Endothelial cell of umbilical vein (primary cell): Measurements from ENCODE around the gene TTLL12. TPM values are rescaled to one million over a fixed set of nuclear protein-coding genes. Genes with fewer than 3 reads are reported as not detected.
"Not testable (repeated sequence)": the region's sequence is repeated elsewhere in the genome, so short reads cannot be mapped to it uniquely, and the experiment has no call there.

Source experiments
- BruUV-seq: library from RNA; stranded (reverse); fragments of 400-500 nt; replicated peaks from 2 replicates; lab custom pipeline; 2021; lab: Mats Ljungman, UMichigan
- CTCF ChIA-PET: fragments of 300-600, 350-600 bp; sonication (Branson Sonifier 250); formaldehyde crosslinking; loops from one replicate; lab custom pipeline; 2021; ENCODE audit warnings: antibody characterized with exemption, inconsistent platforms; lab: Charles Lee
- POLR2A ChIA-PET: fragments of 300-600, 350-600 bp; sonication (Branson Sonifier 250); formaldehyde crosslinking; loops from one replicate; lab custom pipeline; 2021; ENCODE audit warnings: antibody characterized with exemption, inconsistent platforms; lab: Charles Lee
- DNase-seq: peaks from one replicate; pipeline ENCODE4 v3.0.0-alpha.2; 2011; ENCODE audit warnings: low read depth, low spot score
- FAIRE-seq: peaks from 2 replicates; lab custom pipeline; 2011; peaks lifted over from hg19 to GRCh38; lab: Jason Lieb, UNC
- H2AFZ ChIP-seq: 2 replicates; pipeline ENCODE4 v1.6.0; 2012; ENCODE audit warnings: low read depth, low read length, control low read depth, inconsistent platforms
- H3K27ac ChIP-seq: 2 replicates; pipeline ENCODE4 v1.5.1; 2011; ENCODE audit warnings: low read depth, mild to moderate bottlenecking, control low read depth, low read length, moderate library complexity; ENCODE audit not compliant: insufficient read depth
- H3K27me3 ChIP-seq, 2 experiments: 2 replicates each; pipeline versions ENCODE4 v1.6.0 to v1.6.1; 2011; ENCODE audit warnings: low read length in 2 of 2, mixed read lengths in 1 of 2; ENCODE audit not compliant: control insufficient read depth in 2 of 2, insufficient read depth in 2 of 2
- H3K36me3 ChIP-seq, 2 experiments: 2 replicates in 1 of 2; 3 replicates in 1 of 2; pipeline ENCODE4 v1.5.1; 2011; ENCODE audit warnings: low read length in 2 of 2, mild to moderate bottlenecking in 1 of 2, moderate library complexity in 1 of 2; ENCODE audit not compliant: control insufficient read depth in 2 of 2, insufficient read depth in 2 of 2; ENCODE audit errors: extremely low read depth in 1 of 2
- H3K4me1 ChIP-seq: 3 replicates; pipeline ENCODE4 v1.5.1; 2011; ENCODE audit warnings: mild to moderate bottlenecking, low read length; ENCODE audit not compliant: control insufficient read depth, insufficient read depth; ENCODE audit errors: extremely low read depth
- H3K4me2 ChIP-seq: 2 replicates; pipeline ENCODE4 v1.6.1; 2011; ENCODE audit warnings: low read length, control low read depth, mixed read lengths; ENCODE audit not compliant: insufficient read depth
- H3K4me3 ChIP-seq, 3 experiments: fragments of 200-600 bp in 1 of 3; sonication (generic), shearing (Covaris generic) in 1 of 3; replicated peaks in 1 of 3; 2 replicates each; pipeline ENCODE4 v1.5.1; 2011 to 2016; ENCODE audit warnings: control low read depth in 3 of 3, low read length in 3 of 3, mild to moderate bottlenecking in 2 of 3, inconsistent platforms in 1 of 3, low read depth in 1 of 3, moderate library complexity in 1 of 3; ENCODE audit not compliant: insufficient read depth in 1 of 3
- H3K79me2 ChIP-seq: 2 replicates; pipeline ENCODE4 v1.6.0; 2012; ENCODE audit warnings: low read length, inconsistent platforms; ENCODE audit not compliant: control insufficient read depth, insufficient read depth
- H3K9ac ChIP-seq: replicated peaks from 2 replicates; pipeline ENCODE3; 2011; ENCODE audit warnings: low read length, control low read depth; ENCODE audit not compliant: insufficient read depth; ENCODE audit errors: extremely low read depth
- H3K9me1 ChIP-seq: replicated peaks from 3 replicates; pipeline ENCODE4 v1.6.0; 2011; ENCODE audit warnings: mild to moderate bottlenecking, low read length; ENCODE audit not compliant: control insufficient read depth, insufficient read depth; ENCODE audit errors: extremely low read depth
- H3K9me3 ChIP-seq: replicated peaks from 2 replicates; pipeline ENCODE4 v1.5.1; 2012; ENCODE audit warnings: low read length, inconsistent platforms; ENCODE audit not compliant: control insufficient read depth, insufficient read depth
- H4K20me1 ChIP-seq: replicated peaks from 2 replicates; pipeline ENCODE3; 2011; ENCODE audit warnings: mild to moderate bottlenecking, low read length; ENCODE audit not compliant: control insufficient read depth, insufficient read depth; ENCODE audit errors: extremely low read depth
- GATA2 ChIP-seq: IDR thresholded peaks from 2 replicates; pipeline ENCODE4 v1.7.0; 2011; ENCODE audit warnings: low read depth, mild to moderate bottlenecking, moderate library complexity, mixed read lengths, low read length; ENCODE audit not compliant: insufficient read length, insufficient read depth
- MYC ChIP-seq: IDR thresholded peaks from one replicate; pipeline ENCODE4 v1.6.1; 2011; ENCODE audit warnings: mild to moderate bottlenecking, low read depth, low read length
- POLR2A ChIP-seq: IDR thresholded peaks from 2 replicates; pipeline ENCODE4 v1.6.1; 2012; ENCODE audit warnings: low read depth, mild to moderate bottlenecking, control low read depth, low read length
- dilution Hi-C: fragments of 300-500 bp; cut with MboI; formaldehyde crosslinking; loops from one replicate; pipeline ENCODE4 v1.15.0; 2019; ENCODE audit warnings: low sequenced_read_pairs; ENCODE audit not compliant: extremely low pct_ligation_motif_present
- intact Hi-C: fragments of 100-400 bp; cut with micrococcal nuclease; formaldehyde crosslinking; loops from one replicate; pipeline ENCODE4 v1.10.0; 2022
- polyA plus RNA-seq, 4 experiments: library from polyadenylated mRNA; depleted of rRNA in 3 of 4; stranded (reverse) in 3 of 4; unstranded in 1 of 4; fragments of >200 nt; gene quantifications; 2 replicates each; pipeline versions ENCODE4 v1.2.1 to v1.2.3, GENCODE V29; 2011 to 2012; ENCODE audit warnings: missing spikeins in 1 of 4
- total RNA-seq: library from RNA; stranded (reverse); gene quantifications from 2 replicates; pipeline ENCODE4 v1.2.3, GENCODE V29; 2021
- TF ChIP-seq, protein P1 (sequence below), 2 donors: IDR thresholded peaks; 1 replicate in 1 of 2; 2 replicates in 1 of 2; pipeline ENCODE4 v1.5.1; 2011; ENCODE audit warnings: low read length in 2 of 2, mild to moderate bottlenecking in 2 of 2, moderate library complexity in 2 of 2, control low read depth in 1 of 2, inconsistent platforms in 1 of 2, low read depth in 1 of 2; ENCODE audit not compliant: insufficient read depth in 1 of 2; ENCODE audit errors: extremely low read depth in 1 of 2

The TTLL12 gene
- total and polyA plus RNA-seq, 2 donors (not counting 3 experiments of a cell fraction or from before 2014, with no cell fraction given) = 26.2 to 36.5 TPM

DNA sequence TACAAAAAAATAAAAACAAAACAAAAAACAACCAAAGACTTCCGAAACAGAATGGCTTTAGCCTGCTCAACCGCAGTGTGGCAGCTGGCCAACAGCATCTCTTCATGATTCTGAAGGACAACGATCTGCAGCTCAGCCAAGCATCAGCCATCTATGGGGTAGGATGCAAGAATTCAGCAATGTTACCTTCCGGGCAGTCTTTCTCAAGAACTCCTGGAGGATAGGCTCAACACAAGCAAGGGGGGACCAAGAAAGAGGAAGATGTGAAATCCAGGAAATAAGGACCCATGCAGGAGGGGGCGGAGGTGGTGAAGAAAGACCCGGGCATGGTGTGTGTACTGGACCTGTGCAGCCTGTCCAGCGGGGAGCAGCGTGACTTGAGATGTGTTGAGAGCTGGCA, 39.1 kb downstream of the TTLL12 start:
- Histone ChIP-seq H3K4me1 (peaks cover 7% of the 10 kb centered on the region), H3K4me3 (no peak overlapping the region), H3K27me3 (no peaks in the 10 kb centered on the region), H3K27ac (no peak overlapping the region), H3K36me3 (no peaks in the 10 kb centered on the region), H4K20me1 (no peaks in the 10 kb centered on the region), H3K9ac (no peak overlapping the region), H3K4me2 (no peak overlapping the region), H3K79me2 (peaks cover 18% of the 10 kb centered on the region), H3K9me1 (no peaks in the 10 kb centered on the region), H2AFZ (no peak overlapping the region), H3K9me3 (no peaks in the 10 kb centered on the region)
- dilution Hi-C loops = no loop called here
- CTCF ChIA-PET = interaction anchor here (0.8 kb wide), 1 partner anchor 11 kb away, joined by 4 read pairs; no protein-coding TSS in a partner anchor
- no TSS peak for BruUV-seq
- TF ChIP-seq POLR2A = no peak
- TF ChIP-seq, protein P1, sequence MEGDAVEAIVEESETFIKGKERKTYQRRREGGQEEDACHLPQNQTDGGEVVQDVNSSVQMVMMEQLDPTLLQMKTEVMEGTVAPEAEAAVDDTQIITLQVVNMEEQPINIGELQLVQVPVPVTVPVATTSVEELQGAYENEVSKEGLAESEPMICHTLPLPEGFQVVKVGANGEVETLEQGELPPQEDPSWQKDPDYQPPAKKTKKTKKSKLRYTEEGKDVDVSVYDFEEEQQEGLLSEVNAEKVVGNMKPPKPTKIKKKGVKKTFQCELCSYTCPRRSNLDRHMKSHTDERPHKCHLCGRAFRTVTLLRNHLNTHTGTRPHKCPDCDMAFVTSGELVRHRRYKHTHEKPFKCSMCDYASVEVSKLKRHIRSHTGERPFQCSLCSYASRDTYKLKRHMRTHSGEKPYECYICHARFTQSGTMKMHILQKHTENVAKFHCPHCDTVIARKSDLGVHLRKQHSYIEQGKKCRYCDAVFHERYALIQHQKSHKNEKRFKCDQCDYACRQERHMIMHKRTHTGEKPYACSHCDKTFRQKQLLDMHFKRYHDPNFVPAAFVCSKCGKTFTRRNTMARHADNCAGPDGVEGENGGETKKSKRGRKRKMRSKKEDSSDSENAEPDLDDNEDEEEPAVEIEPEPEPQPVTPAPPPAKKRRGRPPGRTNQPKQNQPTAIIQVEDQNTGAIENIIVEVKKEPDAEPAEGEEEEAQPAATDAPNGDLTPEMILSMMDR (IDR thresholded peaks at IDR 0.05; ENCODE audit: extremely low read depth in 1 of 2, insufficient read depth in 1 of 2, low read depth in 1 of 2, low read length in 2 of 2) = no peak
- TF ChIP-seq MYC = no peak
- TF ChIP-seq GATA2 = no peak
- DNase-seq (no peak), FAIRE-seq (no peak)
- intact Hi-C loops = no loop called here
- POLR2A ChIA-PET = no interaction called here

DNA sequence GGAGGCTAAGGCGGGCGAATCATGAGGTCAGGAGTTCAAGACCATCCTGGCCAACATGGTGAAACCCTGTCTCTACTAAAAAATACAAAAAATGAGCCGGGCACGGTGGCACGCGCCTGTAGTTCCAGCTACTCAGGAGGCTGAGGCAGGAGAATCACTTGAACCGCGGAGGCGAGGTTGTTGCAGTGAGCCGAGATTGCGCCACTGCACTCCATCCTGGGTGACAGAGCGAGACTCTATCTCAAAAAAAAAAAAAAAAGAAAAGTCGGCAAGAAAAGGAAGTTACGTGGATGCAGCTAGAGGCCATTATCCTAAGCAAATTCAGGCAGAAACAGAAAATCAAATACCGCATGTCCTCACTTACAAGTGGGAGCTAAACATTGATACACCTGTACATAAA, 40.6 kb downstream of the TTLL12 start:
- BruUV-seq, H3K9me3 ChIP-seq, intact Hi-C loops, H3K27me3 ChIP-seq, DNase-seq, H3K27ac ChIP-seq, H2AFZ ChIP-seq, H3K4me3 ChIP-seq, H3K9ac ChIP-seq, H3K36me3 ChIP-seq, CTCF ChIA-PET, FAIRE-seq, H3K4me1 ChIP-seq, H3K79me2 ChIP-seq, H3K4me2 ChIP-seq, POLR2A ChIA-PET, H3K9me1 ChIP-seq, H4K20me1 ChIP-seq, dilution Hi-C loops: not testable (repeated sequence)

DNA sequence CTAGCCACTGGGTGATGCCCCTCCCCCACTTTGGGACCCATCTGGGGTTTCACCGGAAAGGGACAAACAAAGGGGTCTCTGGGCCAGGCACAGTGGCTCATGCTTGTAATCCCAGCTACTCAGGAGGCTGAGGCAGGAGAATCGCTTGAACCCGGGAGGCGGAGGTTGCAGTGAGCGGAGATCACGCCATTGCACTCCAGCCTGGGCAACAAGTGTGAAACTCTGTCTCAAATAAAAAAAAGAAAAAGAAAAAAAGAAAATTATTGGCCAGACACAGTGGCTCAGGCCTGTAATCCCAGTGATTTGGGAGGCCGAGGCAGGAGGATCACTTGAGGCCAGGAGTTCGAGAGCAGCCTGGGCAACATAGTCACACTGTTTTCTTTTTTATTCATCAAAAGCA, 41.6 kb downstream of the TTLL12 start:
- H3K9me1 ChIP-seq, BruUV-seq, H3K4me3 ChIP-seq, intact Hi-C loops, H4K20me1 ChIP-seq, H3K79me2 ChIP-seq, dilution Hi-C loops, H3K9me3 ChIP-seq, H3K36me3 ChIP-seq, POLR2A ChIA-PET, H2AFZ ChIP-seq, H3K27me3 ChIP-seq, H3K9ac ChIP-seq, CTCF ChIA-PET, FAIRE-seq, DNase-seq, H3K4me1 ChIP-seq, H3K27ac ChIP-seq, H3K4me2 ChIP-seq: not testable (repeated sequence)
